Erythroblast (primary cell): ENCODE data around the gene HOXB1.

ENCODE experiments used
- GATA1 ChIP-seq: IDR thresholded peaks from 2 replicates; pipeline ENCODE4 v1.6.1; 2011; ENCODE audit warnings: low read depth, mild to moderate bottlenecking, control low read depth, low read length, moderate library complexity
- POLR2A ChIP-seq: IDR thresholded peaks from 2 replicates; pipeline ENCODE4 v1.6.1; 2011; ENCODE audit warnings: mild to moderate bottlenecking, low read length

GRCh38 chr17:48528936-48529682, 1.7 kb downstream of the HOXB1 start:
- no peak for TF ChIP-seq POLR2A
- TF ChIP-seq GATA1, result no peak
